ENCODE results near the gene GNGT2.

Gene GNGT2

DNA sequence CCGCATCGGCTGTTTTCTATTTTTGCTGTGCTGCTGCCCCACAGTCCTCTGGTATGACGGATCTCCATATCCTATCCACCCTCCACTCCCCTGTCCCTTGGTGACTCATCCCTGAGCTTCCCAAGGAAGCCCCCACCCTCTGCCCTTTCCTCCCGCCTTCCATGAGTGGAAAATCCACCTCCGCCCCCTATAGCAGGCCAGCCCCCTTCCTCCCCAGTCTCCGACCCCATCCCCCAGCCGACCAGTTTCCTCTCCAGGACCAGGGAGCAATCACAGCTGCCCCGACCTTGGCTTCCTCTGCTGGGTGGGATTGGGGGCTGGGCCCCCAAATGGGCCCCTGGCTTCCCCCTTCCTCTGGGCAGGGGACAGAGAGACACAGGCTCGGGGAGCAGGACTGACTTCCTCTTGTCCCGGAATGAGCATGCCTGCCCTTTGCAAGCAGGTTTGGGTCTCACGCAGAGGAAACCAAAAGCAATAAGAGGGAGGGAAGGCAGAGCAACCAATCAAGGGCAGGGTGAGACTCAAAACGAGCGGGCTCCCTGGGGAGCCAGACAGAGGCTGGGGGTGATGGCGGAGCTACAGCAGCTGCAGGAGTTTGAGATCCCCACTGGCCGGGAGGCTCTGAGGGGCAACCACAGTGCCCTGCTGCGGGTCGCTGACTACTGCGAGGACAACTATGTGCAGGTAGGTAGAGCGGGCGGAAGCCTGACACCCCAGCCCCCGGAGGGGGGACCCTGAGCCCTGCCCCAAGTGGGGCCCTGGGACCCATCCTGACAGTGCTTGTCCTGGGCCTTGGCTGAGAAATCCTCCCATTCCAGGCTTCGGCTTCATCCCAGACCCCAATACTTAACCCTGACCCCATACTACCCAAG is at the start of gene GNGT2, which contains the start of gene ABI3:
TSS of gene GNGT2 (minus strand) at position 417 of the 872 bp plus-strand sequence. CDS start 3,152 bp downstream, outside the sequence.
TSS of gene ABI3 (plus strand) at position 550 of the 872 bp plus-strand sequence. CDS start at position 568, 18 bp downstream.
- DNase-seq = peak; percentile 48

DNA sequence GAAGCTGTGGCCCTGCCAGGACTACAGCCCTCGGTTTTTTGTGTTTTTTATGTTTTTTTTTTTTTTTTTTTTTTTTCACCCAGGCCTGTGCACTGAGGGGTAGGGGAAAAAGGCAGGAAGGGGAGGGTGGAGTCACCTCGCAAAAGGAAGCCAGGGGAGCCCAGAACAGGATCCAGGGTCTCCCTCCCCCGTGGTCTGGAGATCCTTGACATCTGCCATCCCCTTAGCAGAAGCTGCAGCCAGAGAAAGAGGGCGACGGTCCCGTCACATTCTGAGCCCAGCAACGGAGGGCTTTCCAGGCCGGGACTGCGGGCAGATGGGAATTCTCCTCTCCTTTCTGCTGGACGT is 49.3 kb upstream of the GNGT2 start:
- no peak for DNase-seq

- no peak for DNase-seq
Measured at GRCh38 chr17:49258394-49258793, 48.0 kb upstream of the GNGT2 start.

GRCh38 chr17:49255125-49255524 is 44.8 kb upstream of the GNGT2 start:
- no peak for DNase-seq

- no peak for DNase-seq
Measured at GRCh38 chr17:49254066-49254465, 43.7 kb upstream of the GNGT2 start.

DNA sequence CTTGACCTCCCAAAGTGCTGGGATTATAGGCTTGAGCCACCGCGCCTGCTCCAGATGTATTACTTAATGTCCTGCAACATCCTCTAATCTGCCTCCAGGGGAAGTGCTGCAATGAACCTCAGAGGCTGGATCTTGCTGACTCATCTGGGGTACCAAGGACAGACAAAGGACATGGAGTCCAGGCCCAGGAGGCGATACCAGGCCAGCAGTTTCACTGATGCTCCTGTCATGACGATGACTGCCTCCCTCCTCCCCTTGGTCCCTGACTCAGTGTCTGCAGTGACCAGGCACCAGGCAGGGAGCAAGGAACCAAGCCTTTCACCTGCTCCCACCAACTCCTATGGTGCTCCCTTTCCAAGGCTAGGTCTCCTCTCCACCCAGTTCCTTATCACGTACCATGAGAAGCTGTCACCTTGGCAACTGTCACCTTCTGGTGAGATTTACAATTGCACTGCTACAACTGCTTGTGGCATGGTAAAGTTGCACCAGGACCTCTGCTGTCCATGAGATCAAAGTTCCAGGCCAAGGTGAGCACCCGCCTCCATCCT is 41.8 kb upstream of the GNGT2 start:
- no peak for DNase-seq

- no peak for DNase-seq
Measured at GRCh38 chr17:49249890-49250522, 39.6 kb upstream of the GNGT2 start.

- no peak for DNase-seq
Measured at GRCh38 chr17:49249292-49249794, 39.0 kb upstream of the GNGT2 start.

- no peak for DNase-seq
Measured at GRCh38 chr17:49247944-49248343, 37.6 kb upstream of the GNGT2 start.

GRCh38 chr17:49244839-49245238 is 34.5 kb upstream of the GNGT2 start:
- no peak for DNase-seq

GRCh38 chr17:49242813-49243212 is 32.4 kb upstream of the GNGT2 start:
- no peak for DNase-seq

DNA sequence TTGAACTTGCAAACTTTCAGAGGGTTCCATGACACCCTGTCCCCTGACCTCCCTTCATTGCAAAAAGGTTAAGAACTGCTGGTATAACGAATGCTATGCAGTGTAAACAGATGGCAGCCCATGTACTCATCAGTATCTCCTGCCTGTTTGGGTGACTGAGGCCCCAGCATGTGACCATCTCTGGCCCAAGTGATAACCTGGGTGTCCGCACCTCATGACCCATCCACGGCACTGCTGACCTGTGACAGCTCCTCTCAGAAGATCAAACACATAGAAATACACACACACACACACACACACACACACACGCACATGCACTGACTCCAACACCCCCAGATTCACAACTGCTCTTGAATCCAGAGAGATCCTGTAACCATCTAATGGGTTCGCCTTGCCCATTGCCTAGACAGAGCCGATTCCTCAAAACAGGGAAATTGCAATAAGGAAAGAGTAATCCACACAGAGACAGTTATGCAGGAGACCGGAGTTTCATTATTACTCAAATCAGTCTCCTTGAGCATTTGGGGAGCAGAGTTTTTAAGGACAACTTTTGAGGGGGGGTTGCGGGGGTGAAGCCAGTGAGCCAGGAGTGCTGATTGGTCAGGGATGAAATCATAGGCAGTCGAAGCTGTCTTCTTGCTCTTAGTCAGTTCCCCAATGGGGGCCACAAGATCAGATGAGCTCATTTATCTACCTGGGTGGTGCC is 31.5 kb upstream of the GNGT2 start:
- DNase-seq = no peak

DNA sequence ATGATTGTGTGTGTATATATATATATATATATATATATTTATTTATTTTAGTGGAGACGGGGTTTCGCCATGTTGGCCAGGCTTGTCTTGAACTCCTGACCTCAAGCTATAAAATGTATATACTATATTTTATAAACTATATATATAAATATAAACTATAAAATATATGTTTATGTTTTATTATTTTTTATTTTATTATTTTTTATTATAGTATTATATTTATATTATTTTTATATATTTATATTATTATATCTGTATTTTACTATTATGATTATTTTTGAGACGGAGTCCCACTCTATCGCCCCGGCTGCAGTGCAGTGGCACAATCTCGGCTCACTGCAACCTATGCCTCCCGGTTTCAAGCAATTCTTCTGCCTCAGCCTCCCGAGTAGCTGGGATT is 30.7 kb upstream of the GNGT2 start:
- DNase-seq = no peak

DNA sequence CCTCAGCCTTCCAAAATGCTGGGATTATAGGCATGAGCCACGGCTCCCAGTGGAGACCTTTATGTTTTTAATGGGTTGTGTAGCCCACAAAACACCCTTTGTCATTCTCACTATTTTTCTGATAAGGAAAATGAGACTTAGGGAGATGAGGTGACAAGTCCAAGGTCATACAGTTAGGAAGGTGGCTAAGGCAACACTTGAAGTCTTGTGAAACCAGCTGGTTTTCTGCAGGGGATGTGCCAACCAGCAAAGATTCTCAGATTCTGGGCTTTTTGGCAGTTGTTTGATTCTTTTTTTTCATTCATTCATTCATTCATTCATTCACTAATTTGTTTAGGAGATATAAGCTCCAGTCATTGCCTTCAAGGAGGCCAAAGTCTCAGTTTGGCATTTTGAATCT is 30.2 kb upstream of the GNGT2 start:
- DNase-seq = no peak

GRCh38 chr17:49239963-49240362 is 29.6 kb upstream of the GNGT2 start:
- DNase-seq = no peak

GRCh38 chr17:49235896-49236295 is 25.5 kb upstream of the GNGT2 start:
- DNase-seq = no peak

DNA sequence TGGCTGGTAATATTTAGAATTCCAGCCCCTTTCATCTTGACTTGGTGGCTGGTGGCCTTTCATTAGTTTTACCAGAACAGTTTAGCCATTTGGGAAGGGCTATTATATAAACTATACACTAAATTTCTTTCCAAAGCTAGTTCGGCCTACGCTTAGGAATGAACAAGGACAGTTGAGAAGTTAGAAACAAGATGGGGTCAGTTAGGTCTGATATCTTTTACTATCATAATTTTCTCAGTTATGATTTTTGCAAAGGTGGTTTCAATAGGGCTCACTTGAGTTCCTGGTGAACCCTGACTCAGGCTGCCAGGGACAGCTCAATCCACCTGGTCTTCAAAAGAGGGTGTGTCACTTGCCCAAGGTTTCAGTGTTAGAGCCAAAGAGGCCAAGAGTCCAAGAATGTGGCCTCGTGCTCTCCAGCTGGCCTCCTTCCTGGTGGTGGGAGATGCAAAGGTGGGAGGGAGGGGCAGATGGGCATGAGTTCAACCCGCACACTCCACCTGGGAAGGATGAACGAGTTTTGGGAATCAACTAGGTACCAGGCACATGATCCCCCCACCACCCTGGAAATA is 24.2 kb upstream of the GNGT2 start:
- no peak for DNase-seq

- DNase-seq = no peak
Measured at GRCh38 chr17:49231563-49231894, 21.2 kb upstream of the GNGT2 start.

DNA sequence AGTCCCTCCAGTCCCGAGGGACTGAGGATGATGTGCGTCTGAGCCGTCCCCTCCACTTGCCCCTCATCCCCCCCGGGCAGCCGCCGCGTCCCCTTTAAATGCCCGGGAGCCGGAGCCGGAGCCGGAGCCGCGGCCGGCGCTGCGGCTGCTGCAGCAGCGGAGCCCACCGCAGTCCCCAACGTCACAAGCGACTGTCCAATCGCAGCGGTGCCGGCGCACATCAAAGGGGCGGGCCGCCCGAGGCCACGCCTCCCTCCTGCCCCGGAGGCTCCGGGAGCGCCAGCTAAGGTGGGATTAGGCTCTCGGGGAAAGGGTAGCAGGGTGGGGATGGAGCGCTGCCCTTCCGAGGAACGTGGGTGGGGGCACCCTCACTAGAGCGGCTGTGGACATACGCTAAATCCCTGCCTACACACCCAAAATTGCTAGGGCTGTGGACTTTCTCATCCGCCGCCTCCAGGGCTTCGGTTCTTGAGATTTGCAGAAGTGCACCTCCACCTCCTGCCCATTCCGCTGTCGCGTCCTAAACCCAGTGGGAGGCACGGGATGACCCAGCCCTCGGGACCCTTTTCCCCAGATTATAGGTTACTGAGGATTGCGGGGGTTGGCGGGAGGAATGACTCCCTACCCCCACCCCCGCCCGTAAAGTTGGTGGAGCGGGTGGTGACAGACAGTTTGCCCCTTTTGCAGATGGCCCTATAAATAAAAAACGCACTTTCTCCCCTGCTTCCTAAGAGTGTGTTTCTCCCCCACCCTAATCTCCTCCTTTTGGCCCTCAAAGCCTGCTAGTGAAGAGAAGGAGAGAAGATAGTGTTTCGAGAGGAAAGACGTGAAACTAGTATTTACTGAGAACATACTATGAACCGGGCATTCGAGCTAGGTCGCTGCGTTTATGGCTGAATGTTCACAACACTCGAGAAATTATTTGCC is 20.5 kb upstream of the GNGT2 start, which contains the start of gene PHOSPHO1:
TSS of gene PHOSPHO1 (minus strand) at position 152 of the 927 bp plus-strand sequence. CDS start 4,096 bp downstream, outside the sequence.
- DNase-seq = peak; percentile 78

GRCh38 chr17:49229805-49230600 is 19.6 kb upstream of the GNGT2 start:
- DNase-seq = no peak

Measured in activated effector memory CD4-positive, alpha-beta T cell treated with Interleukin-2 at 50 U/mL for 16 hours (primary cell).